ENCODE measurements around the gene CCDC85C. TPM values are rescaled to one million over a fixed set of nuclear protein-coding genes. Genes with fewer than 3 reads are reported as not detected.

The CCDC85C gene
- total and polyA plus RNA-seq, 2 of the 8 experiments (the other 6 are each of a cell fraction or from before 2014, with no cell fraction given), result 16.8 to 35.8 TPM

- TF ChIP-seq RNF2 (IDR thresholded peaks at IDR 0.05; ENCODE audit: borderline replicate concordance, low read depth, low read length, missing control alignments, poor library complexity, severe bottlenecking) (no peak), KDM1A (IDR thresholded peaks at IDR 0.05; ENCODE audit: borderline replicate concordance, low read length) (no peak), HDAC2 (IDR thresholded peaks at IDR 0.05; ENCODE audit: borderline replicate concordance in 1 of 2, low read depth in 2 of 2, low read length in 2 of 2) (no peak), SRF (IDR thresholded peaks at IDR 0.05; ENCODE audit: low read depth, low read length) (no peak), BACH1 (IDR thresholded peaks at IDR 0.05; ENCODE audit: low read length) (no peak), JUN (IDR thresholded peaks at IDR 0.05; ENCODE audit: low read depth, low read length) (no peak), NRF1 (IDR thresholded peaks at IDR 0.05; ENCODE audit: low read depth, low read length) (no peak)
- TF ChIP-seq, protein P1, sequence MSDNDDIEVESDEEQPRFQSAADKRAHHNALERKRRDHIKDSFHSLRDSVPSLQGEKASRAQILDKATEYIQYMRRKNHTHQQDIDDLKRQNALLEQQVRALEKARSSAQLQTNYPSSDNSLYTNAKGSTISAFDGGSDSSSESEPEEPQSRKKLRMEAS (IDR thresholded peaks at IDR 0.05), result no peak
Observed at GRCh38 chr14:99647411-99647810, 43.4 kb upstream of the CCDC85C start (continued).

Data from H1 (cell line).